Motor neuron (in vitro differentiated cells): Measurements from ENCODE around the gene RDH5. TPM values are rescaled to one million over a fixed set of nuclear protein-coding genes. Genes with fewer than 3 reads are reported as not detected.
"Not testable (repeated sequence)": the region's sequence is repeated elsewhere in the genome, so short reads cannot be mapped to it uniquely, and the experiment has no call there.

Source experiments
- ATAC-seq, 8 experiments: fragments of 200-7000 bp; cut with Tn5 transposase; replicated peaks in 6 of 8; 2 replicates each; pipeline ENCODE4 v1.8.0; 2021; ENCODE audit warnings: mild to moderate bottlenecking in 8 of 8, moderate library complexity in 8 of 8
- H3K27ac ChIP-seq, 2 donors: fragments of 250-450 bp; sonication (Bioruptor Pico); 2 replicates each; pipeline ENCODE4 v1.9.0; 2021; ENCODE audit warnings: antibody characterized with exemption in 2 of 2, mild to moderate bottlenecking in 2 of 2, moderate library complexity in 1 of 2
- H3K4me1 ChIP-seq, 2 donors: fragments of 250-450 bp; sonication (Bioruptor Pico); replicated peaks in 1 of 2; 2 replicates each; pipeline ENCODE4 v1.6.1; 2021; ENCODE audit warnings: antibody characterized with exemption in 2 of 2, mild to moderate bottlenecking in 2 of 2, moderate library complexity in 1 of 2
- H3K4me3 ChIP-seq, 5 donors: fragments of 250-450 bp; sonication (Bioruptor Pico); 2 replicates each; pipeline ENCODE4 v1.9.0; 2021; ENCODE audit warnings: antibody characterized with exemption in 5 of 5, mild to moderate bottlenecking in 5 of 5, moderate library complexity in 4 of 5
- WGBS, 10 experiments: fragments of 450-650 bp; shearing (Covaris generic); methylation state at CpG; one replicate each; pipeline ENCODE4 v1.0.0; 2022; 5-methylcytosine and 5-hydroxymethylcytosine counted together
- in situ Hi-C, 9 experiments: fragments of 400-800 bp; cut with MboI; loops; one replicate each; pipeline ENCODE4 v1.15.0; 2021; ENCODE audit warnings: low sequenced_read_pairs in 9 of 9, low pct_unique_long_range_greater_than_20kb in 2 of 9; ENCODE audit not compliant: unreplicated experiment in 9 of 9
- total RNA-seq, 8 experiments: library from RNA; unstranded; fragments of 300-600 nt; gene quantifications; 2 replicates each; pipeline versions ENCODE4 v1.2.3 to v1.2.4, GENCODE V29; 2022

The RDH5 gene
- total RNA-seq, 8 experiments from 2014 or later: 1.4 to 23.6 (median 3.6) TPM

- Histone ChIP-seq H3K4me3 (no peak overlapping the region), H3K4me1 (peaks cover 19 to 26% of the 10 kb centered on the region in 2 donors), H3K27ac (no peak overlapping the region)
- in situ Hi-C loops: loop anchor here in 4 of 9 experiments (10.0 to 25.0 kb wide), 3 partner anchors 46 to 289 kb away; partner anchors contain the start of genes DGKA (in 3 of the 4), PYM1 (in 3 of the 4) and RPS26 (in 2 of the 4)
- 79 to 100% (median 95%) methylated on average over 1 to 6 of the region's 18 CpGs; no CpG with 5 or more reads in 5 of the 10 experiments for WGBS, 10 experiments
- ATAC-seq: no peak
These were observed 28.2 kb downstream of the RDH5 start for GRCh38 chr12:55748230-55748993.

- H3K27ac ChIP-seq: no peak overlapping the region
These were observed 35.1 kb downstream of the RDH5 start for GRCh38 chr12:55755246-55755645.

GRCh38 chr12:55757701-55758100 is 37.5 kb downstream of the RDH5 start:
- in situ Hi-C loops: no loop called here
- Histone ChIP-seq H3K27ac (no peak overlapping the region), H3K4me1 (no peaks in the 10 kb centered on the region), H3K4me3 (no peak overlapping the region)
- WGBS, 10 experiments: 40 to 100% (median 67%) methylated on average over 1 to 2 of the region's 2 CpGs; no CpG with 5 or more reads in 1 of the 10 experiments
- no peak for ATAC-seq

More at GRCh38 chr12:55755246-55755645, 35.1 kb downstream of the RDH5 start:
- no peak for ATAC-seq
- Histone ChIP-seq H3K4me1 (no peaks in the 10 kb centered on the region), H3K4me3 (no peak overlapping the region)
- in situ Hi-C loops: no loop called here
- 17 to 94% (median 71%) methylated on average over 1 to 2 of the region's 2 CpGs for WGBS, 10 experiments

- in situ Hi-C loops, H3K4me3 ChIP-seq, H3K27ac ChIP-seq, ATAC-seq, H3K4me1 ChIP-seq: not testable (repeated sequence)
- 100% methylated on average over 1 to 4 of the region's 4 CpGs; no CpG with 5 or more reads in 6 of the 10 experiments for WGBS, 10 experiments
These were observed 38.4 kb downstream of the RDH5 start for GRCh38 chr12:55758575-55758974.

GRCh38 chr12:55760663-55761062 is 40.5 kb downstream of the RDH5 start:
- H3K4me1 ChIP-seq: peaks cover 8 to 11% of the 10 kb centered on the region in 2 donors
- H3K27ac ChIP-seq: no peak overlapping the region
- 76 to 100% (median 96%) methylated on average over 1 to 6 of the region's 6 CpGs; no CpG with 5 or more reads in 3 of the 10 experiments for WGBS, 10 experiments
- in situ Hi-C loops: no loop called here
- ATAC-seq: no peak
- no peak overlapping the region for H3K4me3 ChIP-seq

GRCh38 chr12:55762646-55763045 is 42.5 kb downstream of the RDH5 start:
- no peak overlapping the region for H3K4me3 ChIP-seq
- in situ Hi-C loops: no loop called here
- no peak overlapping the region for H3K27ac ChIP-seq
- peaks cover 15 to 24% of the 10 kb centered on the region in 2 donors for H3K4me1 ChIP-seq
- no peak for ATAC-seq

GRCh38 chr12:55765736-55766290 is 45.6 kb downstream of the RDH5 start:
- peak overlapping the region; percentile 45 to 49 for H3K27ac ChIP-seq
- in situ Hi-C loops: no loop called here
- H3K4me1 ChIP-seq: peaks cover 15 to 24% of the 10 kb centered on the region in 2 donors

GRCh38 chr12:55767156-55767555 is 47.0 kb downstream of the RDH5 start:
- WGBS, 10 experiments: 87 to 100% (median 100%) methylated on average over 1 to 4 of the region's 4 CpGs; no CpG with 5 or more reads in 3 of the 10 experiments
- H3K27ac ChIP-seq: no peak overlapping the region
- in situ Hi-C loops: no loop called here
- no peak overlapping the region for H3K4me3 ChIP-seq
- ATAC-seq: no peak
- peaks cover 15 to 26% of the 10 kb centered on the region in 2 donors for H3K4me1 ChIP-seq

More at GRCh38 chr12:55765736-55766290, 45.6 kb downstream of the RDH5 start:
- no peak overlapping the region for H3K4me3 ChIP-seq
- peak in 5 of 8 experiments; percentile 32 to 68 (median 62) for ATAC-seq
- 0 to 80% (median 38%) methylated on average over 1 to 2 of the region's 5 CpGs; no CpG with 5 or more reads in 6 of the 10 experiments for WGBS, 10 experiments

- Histone ChIP-seq H3K4me3 (no peak overlapping the region), H3K27ac (no peak overlapping the region), H3K4me1 (peaks cover 0 to 4% of the 10 kb centered on the region in 2 donors)
- in situ Hi-C loops: no loop called here
- no peak for ATAC-seq
- 83 to 100% (median 90%) methylated on average over 1 to 6 of the region's 6 CpGs; no CpG with 5 or more reads in 1 of the 10 experiments for whole genome bisulfite sequencing, 10 experiments
These were observed 51.5 kb downstream of the RDH5 start for GRCh38 chr12:55771736-55772135.

Other genes with a start within 250 kb of the RDH5 start
- not detected for gene OR6C68, start 228.0 kb upstream of the RDH5 start, total RNA-seq
- under 1 TPM in 3 of 8 experiments, not detected in 5; 0.10 to 0.28 (median 0.21) TPM for gene OR6C4, start 170.8 kb upstream of the RDH5 start, total RNA-seq
- under 1 TPM in 1 of 8 experiments, not detected in 7; 0.28 TPM for gene OR2AP1, start 147.9 kb upstream of the RDH5 start, total RNA-seq
- 1 to 10 TPM in 1 of 8 experiments, under 1 TPM in 2, not detected in 5; 0.25 to 1.1 (median 0.45) TPM for gene OR10P1, start 83.5 kb upstream of the RDH5 start, total RNA-seq
- 10 to 100 TPM in 5 of 8 experiments, 1 to 10 TPM in 2, under 1 TPM in 1; 0.92 to 26.2 (median 12.3) TPM for gene ITGA7, start 12.5 kb upstream of the RDH5 start, total RNA-seq
- 100 to 1,000 TPM in 5 of 8 experiments, 10 to 100 TPM in 3; 65.7 to 166 (median 109) TPM for gene BLOC1S1, start 4.3 kb upstream of the RDH5 start, total RNA-seq
- gene CD63, start 8.6 kb downstream of the RDH5 start, total RNA-seq: 1,000 to 10,000 TPM in 1 of 8 experiments, 100 to 1,000 TPM in 7; 313 to 1,570 (median 525) TPM
- gene GDF11, start 22.7 kb downstream of the RDH5 start, total RNA-seq: 10 to 100 TPM in 4 of 8 experiments, 1 to 10 TPM in 4; 3.6 to 35.9 (median 9.1) TPM
- 100 to 1,000 TPM in 5 of 8 experiments, 10 to 100 TPM in 3; 81.9 to 148 (median 114) TPM for gene SARNP, start 97.3 kb downstream of the RDH5 start, total RNA-seq
- gene ORMDL2, start 97.6 kb downstream of the RDH5 start, total RNA-seq: 10 to 100 TPM; 13.1 to 42.0 (median 25.4) TPM
- gene DNAJC14, start 109.2 kb downstream of the RDH5 start, total RNA-seq: 10 to 100 TPM; 22.0 to 41.1 (median 29.8) TPM
- 1 to 10 TPM in 5 of 8 experiments, under 1 TPM in 3; 0.16 to 3.8 (median 1.3) TPM for gene MMP19, start 122.5 kb downstream of the RDH5 start, total RNA-seq
- gene PYM1, start 207.5 kb downstream of the RDH5 start, total RNA-seq: 10 to 100 TPM; 20.1 to 44.4 (median 31.7) TPM
- gene DGKA, start 210.8 kb downstream of the RDH5 start, total RNA-seq: 10 to 100 TPM in 4 of 8 experiments, 1 to 10 TPM in 4; 3.4 to 63.0 (median 9.2) TPM
- 10 to 100 TPM in 1 of 8 experiments, 1 to 10 TPM in 6, under 1 TPM in 1; 0.86 to 14.4 (median 1.7) TPM for gene PMEL, start 245.6 kb downstream of the RDH5 start, total RNA-seq
- gene CDK2, start 246.4 kb downstream of the RDH5 start, total RNA-seq: 10 to 100 TPM in 4 of 8 experiments, 1 to 10 TPM in 4; 6.0 to 43.0 (median 15.8) TPM